Superior temporal gyrus (tissue), 1 donor: ENCODE data around the gene NPAT.

Experiments used
- DNase-seq: peaks from one replicate; pipeline ENCODE4 v3.0.0-alpha.2; 2016; ENCODE audit errors: extremely low spot score

The NPAT gene

GRCh38 chr11:108222574-108223347, at the start of gene NPAT, which contains the start of gene ATM:
Gene NPAT, minus strand, starts transcription at chr11:108222638. Its CDS starts 102 bp downstream, at chr11:108222536.
Gene ATM, plus strand, starts transcription at chr11:108223067. Its CDS starts 4,558 bp downstream, at chr11:108227625.
- DNase-seq: peak; percentile 100

- DNase-seq: no peak
Measured at GRCh38 chr11:108269583-108269982, 47.1 kb upstream of the NPAT start.

GRCh38 chr11:108253176-108253575, 30.7 kb upstream of the NPAT start:
- no peak for DNase-seq

GRCh38 chr11:108246885-108247284, 24.4 kb upstream of the NPAT start:
- no peak for DNase-seq

- no peak for DNase-seq
Measured at GRCh38 chr11:108246308-108246707, 23.9 kb upstream of the NPAT start.

- no peak for DNase-seq
Measured at GRCh38 chr11:108242422-108242821, 20.0 kb upstream of the NPAT start.

- DNase-seq: no peak
Measured at GRCh38 chr11:108241330-108242037, 19.0 kb upstream of the NPAT start.

GRCh38 chr11:108239076-108239475, 16.6 kb upstream of the NPAT start:
- DNase-seq: no peak

- no peak for DNase-seq
Measured at GRCh38 chr11:108237058-108237481, 14.6 kb upstream of the NPAT start.

- no peak for DNase-seq
Measured at GRCh38 chr11:108235633-108236032, 13.2 kb upstream of the NPAT start.

- DNase-seq: no peak
Measured at GRCh38 chr11:108235192-108235591, 12.8 kb upstream of the NPAT start.

- DNase-seq: no peak
Measured at GRCh38 chr11:108233277-108233945, 11.0 kb upstream of the NPAT start.

GRCh38 chr11:108228251-108228650, 5.8 kb upstream of the NPAT start:
- DNase-seq: no peak

GRCh38 chr11:108226036-108226435, 3.6 kb upstream of the NPAT start:
- DNase-seq: no peak

GRCh38 chr11:108224911-108225786, 2.7 kb upstream of the NPAT start:
- no peak for DNase-seq

GRCh38 chr11:108224366-108224765, 1.9 kb upstream of the NPAT start:
- DNase-seq: peak; percentile 16

GRCh38 chr11:108223348-108224149, 1.1 kb upstream of the NPAT start:
- DNase-seq: no peak

- no peak for DNase-seq
Measured at GRCh38 chr11:108221911-108222573, 396 bp downstream of the NPAT start.

GRCh38 chr11:108221371-108221770, 1.1 kb downstream of the NPAT start:
- peak; percentile 13 for DNase-seq

- DNase-seq: no peak
Measured at GRCh38 chr11:108220721-108221336, 1.6 kb downstream of the NPAT start.
